IMR-90 (cell line): ENCODE results near the gene C19orf33. TPM values are rescaled to one million over a fixed set of nuclear protein-coding genes. Genes with fewer than 3 reads are reported as not detected.

Source experiments
- ATAC-seq: fragments of 200-7000 bp; cut with Tn5 transposase; 2 replicates; pipeline ENCODE4 v1.9.1; 2020; ENCODE audit warnings: low read depth, mild to moderate bottlenecking, moderate library complexity
- BruUV-seq: library from RNA; stranded (reverse); fragments of 400-500 nt; replicated peaks from 2 replicates; lab custom pipeline; 2021; lab: Mats Ljungman, UMichigan
- CTCF ChIA-PET: fragments of 300-600 bp; formaldehyde crosslinking; extraction: SDS; loops from one replicate; lab custom pipeline; 2021; ENCODE audit warnings: antibody characterized with exemption; lab: Yijun Ruan, JAX
- POLR2A ChIA-PET: fragments of 300-600 bp; sonication (Branson Sonifier 250); formaldehyde crosslinking; loops from one replicate; lab custom pipeline; 2022; ENCODE audit warnings: antibody characterized with exemption; ENCODE audit not compliant: unreplicated experiment; lab: Charles Lee
- DNase-seq: peaks from one replicate; pipeline ENCODE4 v3.0.0; 2013
- H2AFZ ChIP-seq: replicated peaks from 2 replicates; pipeline ENCODE3; 2013; ENCODE audit warnings: low read length, mild to moderate bottlenecking; ENCODE audit not compliant: poor library complexity
- H2AK5ac ChIP-seq: 2 replicates; pipeline ENCODE4 v1.6.1; 2013; ENCODE audit warnings: low read depth, low read length, inconsistent platforms
- H2AK9ac ChIP-seq: replicated peaks from 2 replicates; pipeline ENCODE3; 2013; ENCODE audit warnings: mild to moderate bottlenecking, low read depth, low read length, moderate library complexity; ENCODE audit not compliant: poor library complexity
- H2BK120ac ChIP-seq: 2 replicates; pipeline ENCODE4 v1.6.1; 2013; ENCODE audit warnings: low read depth, low read length, inconsistent platforms
- H2BK15ac ChIP-seq: 3 replicates; pipeline ENCODE4 v1.6.1; 2013; ENCODE audit warnings: low read depth, low read length, inconsistent platforms
- H2BK20ac ChIP-seq: 2 replicates; pipeline ENCODE4 v1.6.1; 2013; ENCODE audit warnings: low read depth, mild to moderate bottlenecking, inconsistent platforms, low read length, moderate library complexity
- H2BK5ac ChIP-seq: 2 replicates; pipeline ENCODE4 v1.6.1; 2013; ENCODE audit warnings: mild to moderate bottlenecking, low read depth, low read length, inconsistent platforms; ENCODE audit not compliant: poor library complexity, severe bottlenecking
- H3K14ac ChIP-seq: replicated peaks from 2 replicates; pipeline ENCODE4 v1.6.1; 2013; ENCODE audit warnings: low read depth, low read length, inconsistent platforms
- H3K18ac ChIP-seq: 2 replicates; pipeline ENCODE4 v1.6.1; 2013; ENCODE audit warnings: low read depth, low read length, control low read depth
- H3K23ac ChIP-seq: 2 replicates; pipeline ENCODE4 v1.6.1; 2013; ENCODE audit warnings: low read depth, low read length, inconsistent platforms
- H3K27ac ChIP-seq: 2 replicates; pipeline ENCODE4 v1.5.1; 2013; ENCODE audit warnings: mild to moderate bottlenecking, control low read depth, low read length; ENCODE audit not compliant: insufficient read depth
- H3K27me3 ChIP-seq: 2 replicates; pipeline ENCODE4 v1.6.1; 2013; ENCODE audit warnings: low read length; ENCODE audit not compliant: control insufficient read depth, insufficient read depth
- H3K36me3 ChIP-seq: 2 replicates; pipeline ENCODE4 v1.6.1; 2013; ENCODE audit warnings: low read length, mixed read lengths; ENCODE audit not compliant: control insufficient read depth, insufficient read depth
- H3K4ac ChIP-seq: 2 replicates; pipeline ENCODE4 v1.6.1; 2013; ENCODE audit warnings: low read depth, low read length, inconsistent platforms
- H3K4me1 ChIP-seq: 2 replicates; pipeline ENCODE4 v1.6.1; 2013; ENCODE audit warnings: low read length, mixed read lengths; ENCODE audit not compliant: control insufficient read depth, insufficient read depth
- H3K4me2 ChIP-seq: 2 replicates; pipeline ENCODE4 v1.6.1; 2013; ENCODE audit warnings: low read depth, mild to moderate bottlenecking, control low read depth, low read length, moderate library complexity
- H3K4me3 ChIP-seq: 2 replicates; pipeline ENCODE4 v1.5.1; 2013; ENCODE audit warnings: low read depth, mild to moderate bottlenecking, control low read depth, low read length, moderate library complexity; ENCODE audit not compliant: insufficient read depth
- H3K56ac ChIP-seq: 2 replicates; pipeline ENCODE4 v1.6.1; 2013; ENCODE audit warnings: low read length, inconsistent platforms; ENCODE audit not compliant: insufficient read depth; ENCODE audit errors: extremely low read depth
- H3K79me1 ChIP-seq, 2 experiments: 2 replicates each; pipeline ENCODE4 v1.6.1; 2013; ENCODE audit warnings: low read length in 2 of 2, inconsistent platforms in 1 of 2, low read depth in 1 of 2
- H3K9ac ChIP-seq: 2 replicates; pipeline ENCODE4 v1.6.1; 2013; ENCODE audit warnings: low read depth, low read length, control low read depth
- H3K9me1 ChIP-seq: 2 replicates; pipeline ENCODE4 v1.6.1; 2013; ENCODE audit warnings: low read length, inconsistent platforms; ENCODE audit not compliant: insufficient read depth
- H3K9me3 ChIP-seq: 2 replicates; pipeline ENCODE4 v1.6.1; 2013; ENCODE audit warnings: low read length; ENCODE audit not compliant: control insufficient read depth, insufficient read depth
- H4K20me1 ChIP-seq: 2 replicates; pipeline ENCODE4 v1.6.1; 2013; ENCODE audit warnings: low read length, inconsistent platforms; ENCODE audit not compliant: insufficient read depth
- H4K5ac ChIP-seq: 2 replicates; pipeline ENCODE4 v1.6.1; 2013; ENCODE audit warnings: mild to moderate bottlenecking, low read depth, low read length, control low read depth
- H4K8ac ChIP-seq, 2 experiments: 2 replicates each; pipeline ENCODE4 v1.6.1; 2013; ENCODE audit warnings: low read depth in 2 of 2, low read length in 2 of 2, control low read depth in 1 of 2, inconsistent platforms in 1 of 2
- H4K91ac ChIP-seq: 2 replicates; pipeline ENCODE4 v1.6.1; 2013; ENCODE audit warnings: low read depth, low read length, inconsistent platforms; ENCODE audit not compliant: insufficient read depth
- BHLHE40 ChIP-seq: fragments of 150-350 bp; IDR thresholded peaks from 2 replicates; pipeline ENCODE4 v1.6.1; 2016; ENCODE audit warnings: mild to moderate bottlenecking, low read depth, low read length
- NFE2L2 ChIP-seq: fragments of 150-350 bp; IDR thresholded peaks from 2 replicates; pipeline ENCODE4 v1.6.1; 2016; ENCODE audit warnings: low read depth, mild to moderate bottlenecking, low read length
- RFX5 ChIP-seq: IDR thresholded peaks from 2 replicates; pipeline ENCODE4 v1.8.0; 2012; ENCODE audit warnings: low read depth, mild to moderate bottlenecking, low read length, moderate library complexity
- SMC3 ChIP-seq: fragments of 150-350 bp; IDR thresholded peaks from 2 replicates; pipeline ENCODE4 v1.6.1; 2016; ENCODE audit warnings: low read depth, mild to moderate bottlenecking, antibody characterized with exemption, low read length, moderate library complexity
- USF2 ChIP-seq: fragments of 150-350 bp; IDR thresholded peaks from 2 replicates; pipeline ENCODE4 v1.6.1; 2017; ENCODE audit warnings: mild to moderate bottlenecking, antibody characterized with exemption, low read length, low read depth
- WGBS, 2 experiments: methylation state at CpG; one replicate each; pipeline versions ENCODE4 v1.1.5 to v1.1.7; 2013; ENCODE audit warnings: missing lambda C conversion rate in 2 of 2; ENCODE audit not compliant: insufficient read length in 1 of 2; ENCODE audit errors: extremely low coverage in 2 of 2; 5-methylcytosine and 5-hydroxymethylcytosine counted together
- dilution Hi-C: fragments of 300-500 bp; cut with HindIII; formaldehyde crosslinking; loops from one replicate; pipeline ENCODE4 v1.14.3; 2018; ENCODE audit warnings: low sequenced_read_pairs; ENCODE audit not compliant: unreplicated experiment
- in situ Hi-C: fragments of 300-500 bp; cut with MboI; formaldehyde crosslinking; loops from 3 replicates; pipeline ENCODE4 v1.14.3; 2019; ENCODE audit warnings: low sequenced_read_pairs, inconsistent platforms, mixed read lengths
- intact Hi-C: fragments of 100-400 bp; cut with micrococcal nuclease; formaldehyde crosslinking; loops from 2 replicates; pipeline ENCODE4 v1.10.0; 2022
- polyA plus RNA-seq, 3 experiments: library from polyadenylated mRNA; depleted of rRNA; stranded (reverse); fragments of >200 nt; gene quantifications; 2 replicates each; pipeline ENCODE4 v1.2.3, GENCODE V29; 2012; ENCODE audit warnings: low replicate concordance in 1 of 3
- total RNA-seq: library from RNA; depleted of rRNA; stranded (reverse); fragments of >200 nt; gene quantifications from 2 replicates; pipeline ENCODE4 v1.2.3, GENCODE V29; 2012

Gene C19orf33
- total and polyA plus RNA-seq, 2 of the 4 experiments (the other 2 are of a cell fraction): 0.80 TPM; not detected in 1

DNA sequence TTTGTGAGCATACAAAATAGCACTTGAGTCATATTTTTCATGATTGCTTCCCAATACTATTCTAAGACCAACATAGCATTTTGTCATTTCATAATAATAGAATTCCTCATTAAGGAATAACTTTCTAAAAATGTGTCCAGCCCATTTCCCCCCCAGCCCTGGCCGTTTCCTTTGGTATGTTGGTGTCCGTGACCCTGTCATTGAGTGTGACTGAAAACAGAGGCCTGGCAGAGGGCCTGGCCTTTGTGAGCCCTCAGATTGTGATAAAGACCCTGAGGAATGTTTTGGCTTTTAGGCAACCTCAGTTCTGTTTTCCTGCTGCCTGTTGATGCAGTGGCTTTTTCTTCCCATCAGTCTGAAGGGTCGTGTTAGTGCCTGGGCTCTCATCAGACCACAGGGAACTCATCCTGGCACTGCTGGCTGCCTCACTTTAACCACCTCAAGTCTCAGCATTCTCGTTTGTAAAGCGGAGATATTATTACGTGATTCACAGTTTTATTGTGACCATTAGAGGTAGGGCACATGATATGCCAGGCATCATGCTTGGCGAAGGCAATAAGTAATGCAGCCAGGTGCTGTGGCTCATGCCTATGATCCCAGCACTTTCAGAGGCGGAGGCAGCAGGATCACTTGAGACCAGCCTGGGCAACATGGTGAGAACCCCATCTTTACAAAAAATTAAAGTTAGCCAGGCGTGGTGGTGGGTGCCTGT lies 25.9 kb upstream of the C19orf33 start (continued):
- no peak for TF ChIP-seq NFE2L2

DNA sequence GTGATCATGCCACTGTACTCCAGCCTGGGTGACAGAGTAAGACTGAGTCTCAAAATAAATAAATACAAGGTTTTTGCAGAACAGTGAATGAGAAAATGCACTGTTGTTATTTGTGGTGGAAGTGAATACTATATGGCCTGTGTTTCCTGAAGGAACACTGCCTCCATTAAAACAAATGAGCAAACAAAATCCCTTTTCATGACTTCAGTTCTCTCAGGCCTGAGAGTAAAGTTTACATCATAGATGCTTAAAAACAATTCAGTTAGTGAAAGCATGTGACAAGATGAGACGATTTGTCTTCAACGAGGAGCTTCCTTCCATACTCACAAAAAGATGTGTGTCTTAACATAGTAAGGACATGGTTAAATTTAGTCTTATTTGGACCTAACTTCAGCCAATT lies 25.3 kb upstream of the C19orf33 start:
- dilution Hi-C loops (no loop called here), in situ Hi-C loops (no loop called here), intact Hi-C loops (no loop called here)
- H3K23ac ChIP-seq: 0 out of 2 replicates have a peak overlapping the region, but pooled peaks have one; percentile 38
- no peak overlapping the region for H3K4me2 ChIP-seq
- peaks cover 13% of the 10 kb centered on the region for H3K4me1 ChIP-seq
- peak overlapping the region; percentile 85; the same call in 1 of the 2 replicates for H2BK20ac ChIP-seq
- no peaks in the 10 kb centered on the region for H4K20me1 ChIP-seq
- H4K91ac ChIP-seq: 0 out of 2 replicates have a peak overlapping the region, but pooled peaks have one; percentile 38
- CTCF ChIA-PET: interaction anchor here (1.3 kb wide), 1 partner anchor 9 kb away, joined by 4 read pairs; no protein-coding TSS in a partner anchor
- peaks cover 5% of the 10 kb centered on the region; the same call in 1 of the 2 replicates for H3K9me1 ChIP-seq
- H2BK120ac ChIP-seq: peak overlapping the region; percentile 88; the same call in 1 of the 2 replicates
- BruUV-seq: no TSS peak
- H4K8ac ChIP-seq: peak overlapping the region; percentile 69 to 78; a peak in 2 of 4 replicates
- H3K56ac ChIP-seq: no peak overlapping the region
- no CpG with 5 or more reads among the region's 2 CpGs for WGBS, 2 experiments
- no peak overlapping the region for H3K4me3 ChIP-seq
- no peak for ATAC-seq
- H2AFZ ChIP-seq: no peak overlapping the region
- H3K9me3 ChIP-seq: no peaks in the 10 kb centered on the region
- POLR2A ChIA-PET: no interaction called here
- no peaks in the 10 kb centered on the region for H3K36me3 ChIP-seq
- H2BK5ac ChIP-seq: peak overlapping the region; percentile 55
- no peak overlapping the region for H2AK9ac ChIP-seq
- H3K18ac ChIP-seq: peak overlapping the region; percentile 93
- H3K9ac ChIP-seq: no peak overlapping the region
- no peaks in the 10 kb centered on the region for H3K27me3 ChIP-seq
- peak overlapping the region; percentile 20; the same call in 1 of the 2 replicates for H2AK5ac ChIP-seq
- peak overlapping the region; percentile 58; the same call in 1 of the 2 replicates for H3K14ac ChIP-seq
- H2BK15ac ChIP-seq: no peak overlapping the region
- H4K5ac ChIP-seq: peak overlapping the region; percentile 86
- DNase-seq: no peak
- H3K4ac ChIP-seq: peak overlapping the region; percentile 67; the same call in 1 of the 2 replicates
- no peak for TF ChIP-seq RFX5
- TF ChIP-seq USF2: no peak
- TF ChIP-seq SMC3: no peak
- TF ChIP-seq BHLHE40: no peak
- peak overlapping the region; percentile 83; the same call in 1 of the 2 replicates for H3K27ac ChIP-seq
- no peaks in the 10 kb centered on the region for H3K79me1 ChIP-seq
